Activated CD8-positive, alpha-beta T cell treated with anti-CD3 and anti-CD28 coated beads for 36 hours (primary cell): Measurements from ENCODE around the gene UBE2QL1. TPM values are rescaled to one million over a fixed set of nuclear protein-coding genes. Genes with fewer than 3 reads are reported as not detected.

Experiments
- ATAC-seq: fragments of 200-7000 bp; cut with Tn5 transposase; one replicate; pipeline ENCODE4 v1.10.0; 2021; ENCODE audit warnings: mild to moderate bottlenecking, moderate library complexity
- CTCF ChIA-PET: fragments of 350-600 bp; sonication (Branson Sonifier 250); formaldehyde crosslinking; loops from one replicate; lab custom pipeline; 2021; ENCODE audit warnings: antibody characterized with exemption; lab: Charles Lee
- POLR2A ChIA-PET: fragments of 350-600 bp; sonication (Branson Sonifier 250); formaldehyde crosslinking; loops from one replicate; lab custom pipeline; 2021; ENCODE audit warnings: antibody characterized with exemption; lab: Charles Lee
- DNase-seq: peaks from one replicate; pipeline ENCODE4 v3.0.0-alpha.2; 2020
- H3K27ac Mint-ChIP-seq: one replicate; pipeline ENCODE4 v1.8.0; 2021; ENCODE audit warnings: mild to moderate bottlenecking, mixed read lengths
- H3K27me3 Mint-ChIP-seq: one replicate; pipeline ENCODE4 v1.8.0; 2021; ENCODE audit warnings: mixed read lengths
- H3K36me3 Mint-ChIP-seq: one replicate; pipeline ENCODE4 v1.8.0; 2021; ENCODE audit warnings: low read depth, mixed read lengths
- H3K4me1 Mint-ChIP-seq: one replicate; pipeline ENCODE4 v1.8.0; 2021; ENCODE audit warnings: low read depth, mixed read lengths
- H3K4me3 Mint-ChIP-seq: one replicate; pipeline ENCODE4 v1.8.0; 2021; ENCODE audit warnings: mild to moderate bottlenecking, moderate library complexity, mixed read lengths
- H3K9me3 Mint-ChIP-seq: one replicate; pipeline ENCODE4 v1.8.0; 2021; ENCODE audit warnings: mixed read lengths
- CTCF ChIP-seq: fragments of 200-600 bp; IDR thresholded peaks from one replicate; pipeline ENCODE4 v1.8.0; 2022; ENCODE audit warnings: antibody characterized with exemption, mild to moderate bottlenecking
- intact Hi-C: fragments of 100-400 bp; cut with micrococcal nuclease; formaldehyde crosslinking; loops from one replicate; pipeline ENCODE4 v1.10.0; 2022
- total RNA-seq, 2 experiments: library from RNA; stranded (reverse); gene quantifications; one replicate each; pipeline ENCODE4 v1.2.3, GENCODE V29; 2021

Gene UBE2QL1
- total RNA-seq, 2 experiments from 2014 or later: not detected

GRCh38 chr5:6505416-6505755, 56.7 kb downstream of the UBE2QL1 start:
- DNase-seq: no peak
- ChIA-PET POLR2A (no interaction called here), CTCF (no interaction called here)
- H3K4me1 Mint-ChIP-seq: no peaks in the 10 kb centered on the region
- no peak for TF ChIP-seq CTCF
- intact Hi-C loops: no loop called here
- no peak overlapping the region for H3K27ac Mint-ChIP-seq
- H3K4me3 Mint-ChIP-seq: no peak overlapping the region
- no peaks in the 10 kb centered on the region for H3K9me3 Mint-ChIP-seq
- no peak for ATAC-seq
- H3K27me3 Mint-ChIP-seq: peaks cover 14% of the 10 kb centered on the region
- no peaks in the 10 kb centered on the region for H3K36me3 Mint-ChIP-seq

- Mint-ChIP-seq H3K9me3 (no peaks in the 10 kb centered on the region), H3K36me3 (no peaks in the 10 kb centered on the region), H3K27me3 (peaks cover 14% of the 10 kb centered on the region), H3K27ac (no peak overlapping the region), H3K4me3 (no peak overlapping the region), H3K4me1 (no peaks in the 10 kb centered on the region)
- ATAC-seq (no peak), DNase-seq (no peak)
- intact Hi-C loops: no loop called here
- ChIA-PET CTCF (no interaction called here), POLR2A (no interaction called here)
- no peak for TF ChIP-seq CTCF
These were observed 57.3 kb downstream of the UBE2QL1 start for GRCh38 chr5:6505783-6506557.

- Mint-ChIP-seq H3K36me3 (no peaks in the 10 kb centered on the region), H3K4me3 (no peak overlapping the region), H3K9me3 (no peaks in the 10 kb centered on the region), H3K27me3 (peaks cover 14% of the 10 kb centered on the region), H3K27ac (no peak overlapping the region), H3K4me1 (no peaks in the 10 kb centered on the region)
- no peak for TF ChIP-seq CTCF
- DNase-seq (peak; percentile 10), ATAC-seq (peak; percentile 47)
- intact Hi-C loops: no loop called here
- POLR2A ChIA-PET: no interaction called here
- CTCF ChIA-PET: no interaction called here
These were observed 58.0 kb downstream of the UBE2QL1 start for GRCh38 chr5:6506611-6507010.

GRCh38 chr5:6508931-6509330, 60.3 kb downstream of the UBE2QL1 start:
- H3K4me3 Mint-ChIP-seq: no peak overlapping the region
- ChIA-PET CTCF (no interaction called here), POLR2A (no interaction called here)
- ATAC-seq (no peak), DNase-seq (no peak)
- no peak overlapping the region for H3K27ac Mint-ChIP-seq
- no peak for TF ChIP-seq CTCF
- intact Hi-C loops: no loop called here
- H3K9me3 Mint-ChIP-seq: no peaks in the 10 kb centered on the region
- H3K4me1 Mint-ChIP-seq: no peaks in the 10 kb centered on the region
- peaks cover 14% of the 10 kb centered on the region for H3K27me3 Mint-ChIP-seq
- H3K36me3 Mint-ChIP-seq: no peaks in the 10 kb centered on the region

GRCh38 chr5:6510132-6510531, 61.5 kb downstream of the UBE2QL1 start:
- Mint-ChIP-seq H3K4me1 (no peaks in the 10 kb centered on the region), H3K27me3 (peaks cover 13% of the 10 kb centered on the region), H3K27ac (no peak overlapping the region), H3K4me3 (no peak overlapping the region), H3K36me3 (no peaks in the 10 kb centered on the region), H3K9me3 (no peaks in the 10 kb centered on the region)
- ChIA-PET POLR2A (no interaction called here), CTCF (no interaction called here)
- DNase-seq (no peak), ATAC-seq (no peak)
- TF ChIP-seq CTCF: no peak
- intact Hi-C loops: no loop called here
